Transverse colon (tissue), 3 donors: ENCODE results near the gene RAB4B.

ENCODE experiments used
- CTCF ChIP-seq, 5 experiments: fragments of 200-600 bp in 3 of 5; fragments of 450-650 bp in 2 of 5; sonication (generic) in 3 of 5; IDR thresholded peaks; 1 replicate in 2 of 5; 2 replicates in 3 of 5; pipeline ENCODE4 v1.5.1; 2016 to 2017; ENCODE audit warnings: antibody characterized with exemption in 5 of 5, inconsistent platforms in 3 of 5, mild to moderate bottlenecking in 2 of 5, moderate library complexity in 1 of 5
- EP300 ChIP-seq: sonication (generic); formaldehyde crosslinking; IDR thresholded peaks from one replicate; pipeline ENCODE4 v1.6.1; 2017; ENCODE audit warnings: antibody characterized with exemption, low read depth
- POLR2A ChIP-seq: fragments of 450-650 bp; IDR thresholded peaks from one replicate; pipeline ENCODE4 v1.6.1; 2016; ENCODE audit warnings: antibody characterized with exemption, mild to moderate bottlenecking, moderate library complexity

- no peak for TF ChIP-seq CTCF (IDR thresholded peaks at IDR 0.05)
- TF ChIP-seq POLR2A, result no peak
- no peak for TF ChIP-seq EP300
Measured at GRCh38 chr19:40778706-40779284, 748 bp downstream of the RAB4B start.
